Caco-2 (cell line): ENCODE measurements around the gene MET. TPM values are rescaled to one million over a fixed set of nuclear protein-coding genes. Genes with fewer than 3 reads are reported as not detected.

Experiments used
- BruUV-seq: library from RNA; stranded (reverse); fragments of 400-500 nt; replicated peaks from 2 replicates; lab custom pipeline; 2021; lab: Mats Ljungman, UMichigan
- CTCF ChIA-PET: fragments of 300-600 bp; sonication (Branson Sonifier 250); formaldehyde crosslinking; loops from one replicate; lab custom pipeline; 2022; ENCODE audit warnings: antibody characterized with exemption; lab: Charles Lee
- POLR2A ChIA-PET: fragments of 300-600 bp; sonication (Branson Sonifier 250); formaldehyde crosslinking; loops from one replicate; lab custom pipeline; 2022; ENCODE audit warnings: antibody characterized with exemption; lab: Charles Lee
- DNase-seq, 2 experiments: peaks; one replicate each; pipeline versions ENCODE4 v3.0.0 to v3.0.0-alpha.2; 2020 to 2022
- H3K27me3 ChIP-seq: replicated peaks from 2 replicates; pipeline ENCODE4 v1.6.0; 2011; ENCODE audit warnings: low read length; ENCODE audit not compliant: control insufficient read depth, insufficient read depth
- H3K36me3 ChIP-seq: 2 replicates; pipeline ENCODE4 v1.5.1; 2011; ENCODE audit warnings: low read length; ENCODE audit not compliant: control insufficient read depth, insufficient read depth
- H3K4me1 ChIP-seq: fragments of 250-450 bp; sonication (Bioruptor Pico); 2 replicates; pipeline ENCODE4 v1.5.1; 2020; ENCODE audit warnings: mild to moderate bottlenecking
- H3K4me3 ChIP-seq: 2 replicates; pipeline ENCODE4 v1.5.1; 2011; ENCODE audit warnings: low read depth, mild to moderate bottlenecking, control low read depth, low read length
- H3K9me3 ChIP-seq: fragments of 250-450 bp; sonication (Bioruptor Pico); 2 replicates; pipeline ENCODE4 v1.5.1; 2020; ENCODE audit warnings: mild to moderate bottlenecking, moderate library complexity
- H3K27ac Mint-ChIP-seq: one replicate; pipeline ENCODE4 v1.8.0; 2022; ENCODE audit warnings: mixed read lengths; ENCODE audit not compliant: unreplicated experiment
- H3K27me3 Mint-ChIP-seq: one replicate; pipeline ENCODE4 v1.8.0; 2022; ENCODE audit warnings: mixed read lengths; ENCODE audit not compliant: insufficient read depth, unreplicated experiment
- H3K36me3 Mint-ChIP-seq: one replicate; pipeline ENCODE4 v1.8.0; 2022; ENCODE audit warnings: mild to moderate bottlenecking, mixed read lengths; ENCODE audit not compliant: insufficient read depth, unreplicated experiment
- H3K4me1 Mint-ChIP-seq: one replicate; pipeline ENCODE4 v1.8.0; 2022; ENCODE audit warnings: low read depth, mixed read lengths; ENCODE audit not compliant: unreplicated experiment
- H3K4me3 Mint-ChIP-seq: one replicate; pipeline ENCODE4 v1.8.0; 2022; ENCODE audit warnings: mild to moderate bottlenecking, moderate library complexity, mixed read lengths; ENCODE audit not compliant: unreplicated experiment
- H3K9me3 Mint-ChIP-seq: one replicate; pipeline ENCODE4 v1.8.0; 2022; ENCODE audit warnings: mixed read lengths; ENCODE audit not compliant: unreplicated experiment
- CTCF ChIP-seq, 2 experiments: fragments of 200-600 bp in 1 of 2; IDR thresholded peaks; 1 replicate in 1 of 2; 2 replicates in 1 of 2; pipeline versions ENCODE4 v1.5.1 to v1.8.0; 2011 to 2022; ENCODE audit warnings: antibody characterized with exemption in 1 of 2, control low read depth in 1 of 2, inconsistent platforms in 1 of 2, low read depth in 1 of 2, low read length in 1 of 2, mild to moderate bottlenecking in 1 of 2, moderate library complexity in 1 of 2; ENCODE audit not compliant: insufficient read depth in 1 of 2, severe bottlenecking in 1 of 2, unreplicated experiment in 1 of 2
- intact Hi-C: fragments of 100-400 bp; cut with micrococcal nuclease; formaldehyde crosslinking; loops from one replicate; pipeline ENCODE4 v1.10.0; 2022; ENCODE audit not compliant: unreplicated experiment
- total RNA-seq: library from RNA; stranded (reverse); gene quantifications from 2 replicates; pipeline ENCODE4 v1.2.3, GENCODE V29; 2022

MET gene
- total RNA-seq, 1 experiment from 2014 or later = 82.9 TPM

GRCh38 chr7:116713918-116714317 is 41.9 kb downstream of the MET start:
- DNase-seq = no peak
- Mint-ChIP-seq H3K9me3 (no peaks in the 10 kb centered on the region), H3K4me1 (peaks cover 29% of the 10 kb centered on the region), H3K4me3 (no peak overlapping the region), H3K27me3 (no peaks in the 10 kb centered on the region), H3K27ac (no peak overlapping the region), H3K36me3 (peaks cover 14% of the 10 kb centered on the region)
- TF ChIP-seq CTCF (IDR thresholded peaks at IDR 0.05; ENCODE audit: insufficient read depth in 1 of 2, low read depth in 1 of 2, low read length in 1 of 2, severe bottlenecking in 1 of 2, unreplicated experiment in 1 of 2) = no peak
- no TSS peak for BruUV-seq
- H3K4me3 ChIP-seq = no peak overlapping the region
- intact Hi-C loops = loop anchor here (5.0 kb wide), 1 partner anchor 93 kb away; no protein-coding TSS in a partner anchor
- peaks cover 8% of the 10 kb centered on the region; the same call in 1 of the 2 replicates for H3K9me3 ChIP-seq
- no peaks in the 10 kb centered on the region for H3K36me3 ChIP-seq
- H3K4me1 ChIP-seq = peaks cover 19% of the 10 kb centered on the region
- ChIA-PET POLR2A (no interaction called here), CTCF (no interaction called here)
- no peaks in the 10 kb centered on the region for H3K27me3 ChIP-seq

GRCh38 chr7:116715077-116715476 is 43.1 kb downstream of the MET start:
- peaks cover 18% of the 10 kb centered on the region for H3K4me1 Mint-ChIP-seq
- no peak for TF ChIP-seq CTCF (IDR thresholded peaks at IDR 0.05; ENCODE audit: insufficient read depth in 1 of 2, low read depth in 1 of 2, low read length in 1 of 2, severe bottlenecking in 1 of 2, unreplicated experiment in 1 of 2)
- ChIA-PET POLR2A (no interaction called here), CTCF (no interaction called here)
- no TSS peak for BruUV-seq
- Histone ChIP-seq H3K4me3 (no peak overlapping the region), H3K27me3 (no peaks in the 10 kb centered on the region), H3K4me1 (peaks cover 16% of the 10 kb centered on the region), H3K36me3 (no peaks in the 10 kb centered on the region), H3K9me3 (peaks cover 8% of the 10 kb centered on the region; the same call in 1 of the 2 replicates)
- no peak for DNase-seq
- H3K4me3 Mint-ChIP-seq = no peak overlapping the region
- no peaks in the 10 kb centered on the region for H3K27me3 Mint-ChIP-seq
- H3K9me3 Mint-ChIP-seq = no peaks in the 10 kb centered on the region
- peaks cover 14% of the 10 kb centered on the region for H3K36me3 Mint-ChIP-seq
- no peak overlapping the region for H3K27ac Mint-ChIP-seq
- intact Hi-C loops = no loop called here

- Histone ChIP-seq H3K27me3 (no peaks in the 10 kb centered on the region), H3K4me1 (no peaks in the 10 kb centered on the region; the same call in 1 of the 2 replicates), H3K9me3 (peaks cover 8% of the 10 kb centered on the region; the same call in 1 of the 2 replicates), H3K36me3 (no peaks in the 10 kb centered on the region), H3K4me3 (no peak overlapping the region)
- peaks cover 3% of the 10 kb centered on the region for H3K4me1 Mint-ChIP-seq
- H3K27ac Mint-ChIP-seq = no peak overlapping the region
- no TSS peak for BruUV-seq
- intact Hi-C loops = no loop called here
- ChIA-PET CTCF (no interaction called here), POLR2A (no interaction called here)
- H3K9me3 Mint-ChIP-seq = no peaks in the 10 kb centered on the region
- H3K4me3 Mint-ChIP-seq = no peak overlapping the region
- H3K27me3 Mint-ChIP-seq = no peaks in the 10 kb centered on the region
- no peak for TF ChIP-seq CTCF (IDR thresholded peaks at IDR 0.05; ENCODE audit: insufficient read depth in 1 of 2, low read depth in 1 of 2, low read length in 1 of 2, severe bottlenecking in 1 of 2, unreplicated experiment in 1 of 2)
- H3K36me3 Mint-ChIP-seq = peaks cover 20% of the 10 kb centered on the region
- DNase-seq = no peak
Observed at GRCh38 chr7:116717137-116717536, 45.1 kb downstream of the MET start.
